ENCODE data around the gene SORBS2. TPM values are rescaled to one million over a fixed set of nuclear protein-coding genes. Genes with fewer than 3 reads are reported as not detected.

SORBS2 gene
- polyA plus RNA-seq, 1 donor from 2014 or later = 46.0 TPM

GRCh38 chr4:185831125-185831815 is 19.3 kb upstream of the SORBS2 start:
- no peak overlapping the region for H3K9ac ChIP-seq (ENCODE audit: low read length)
- H3F3A ChIP-seq (ENCODE audit: insufficient read depth, low read length, poor library complexity, severe bottlenecking) = no peaks in the 10 kb centered on the region
- no peak overlapping the region for H3K4me2 ChIP-seq (ENCODE audit: low read length)
- no peak overlapping the region for H3K27ac ChIP-seq (ENCODE audit: low read length)
- H3K9me2 ChIP-seq (ENCODE audit: insufficient read depth, low read length) = no peaks in the 10 kb centered on the region
- TF ChIP-seq EZH2 (IDR thresholded peaks at IDR 0.05; ENCODE audit: borderline replicate concordance, insufficient read depth, low read length, poor library complexity, severe bottlenecking) = no peak
- TF ChIP-seq MXI1 (conservative IDR thresholded peaks at IDR 0.05; ENCODE audit: poor library complexity, severe bottlenecking) = no peak
- no peak overlapping the region for H2AFZ ChIP-seq (ENCODE audit: low read depth, low read length)
- no peak overlapping the region for H3K4me3 ChIP-seq (ENCODE audit: low read length)
- H4K20me1 ChIP-seq (ENCODE audit: insufficient read depth) = no peaks in the 10 kb centered on the region
- no peaks in the 10 kb centered on the region for H3K36me3 ChIP-seq (ENCODE audit: insufficient read depth, low read length)
- H3K27me3 ChIP-seq (ENCODE audit: insufficient read depth, low read depth, low read length) = no peaks in the 10 kb centered on the region
- no peaks in the 10 kb centered on the region for H3K79me2 ChIP-seq (replicated peaks; ENCODE audit: insufficient read depth, low read length)
- H3K9me3 ChIP-seq (ENCODE audit: low read length) = no peaks in the 10 kb centered on the region

GRCh38 chr4:185830263-185830994 is 18.4 kb upstream of the SORBS2 start:
- H3K9me3 ChIP-seq (ENCODE audit: low read length) = no peaks in the 10 kb centered on the region
- H3K36me3 ChIP-seq (ENCODE audit: insufficient read depth, low read length) = no peaks in the 10 kb centered on the region
- no peak overlapping the region for H3K4me3 ChIP-seq (ENCODE audit: low read length)
- H3K27me3 ChIP-seq (ENCODE audit: insufficient read depth, low read depth, low read length) = no peaks in the 10 kb centered on the region
- no peaks in the 10 kb centered on the region for H3K9me2 ChIP-seq (ENCODE audit: insufficient read depth, low read length)
- no peak overlapping the region for H3K4me2 ChIP-seq (ENCODE audit: low read length)
- no peaks in the 10 kb centered on the region for H3K79me2 ChIP-seq (replicated peaks; ENCODE audit: insufficient read depth, low read length)
- H3F3A ChIP-seq (ENCODE audit: insufficient read depth, low read length, poor library complexity, severe bottlenecking) = no peaks in the 10 kb centered on the region
- no peak overlapping the region for H3K27ac ChIP-seq (ENCODE audit: low read length)
- H2AFZ ChIP-seq (ENCODE audit: low read depth, low read length) = no peak overlapping the region
- H4K20me1 ChIP-seq (ENCODE audit: insufficient read depth) = no peaks in the 10 kb centered on the region
- H3K9ac ChIP-seq (ENCODE audit: low read length) = no peak overlapping the region
- TF ChIP-seq EP300 (conservative IDR thresholded peaks at IDR 0.05; ENCODE audit: poor library complexity, severe bottlenecking) (no peak), MXI1 (conservative IDR thresholded peaks at IDR 0.05; ENCODE audit: poor library complexity, severe bottlenecking) (no peak)

- TF ChIP-seq CTCF (IDR thresholded peaks at IDR 0.05; ENCODE audit: poor library complexity, severe bottlenecking) (no peak), TAF1 (IDR thresholded peaks at IDR 0.05; ENCODE audit: low read depth) (no peak), EP300 (conservative IDR thresholded peaks at IDR 0.05; ENCODE audit: poor library complexity, severe bottlenecking) (no peak), RAD21 (conservative IDR thresholded peaks at IDR 0.05) (no peak), MXI1 (conservative IDR thresholded peaks at IDR 0.05; ENCODE audit: poor library complexity, severe bottlenecking) (no peak), EZH2 (IDR thresholded peaks at IDR 0.05; ENCODE audit: borderline replicate concordance, insufficient read depth, low read length, poor library complexity, severe bottlenecking) (no peak), SMC3 (conservative IDR thresholded peaks at IDR 0.05; ENCODE audit: poor library complexity) (no peak), POLR2AphosphoS5 (IDR thresholded peaks at IDR 0.05) (no peak), REST (IDR thresholded peaks at IDR 0.05; ENCODE audit: borderline replicate concordance) (no peak)
- Histone ChIP-seq H3K27ac (ENCODE audit: low read length) (no peak overlapping the region), H3K27me3 (ENCODE audit: insufficient read depth, low read depth, low read length) (no peaks in the 10 kb centered on the region), H3K4me3 (ENCODE audit: low read length) (no peak overlapping the region), H3K79me2 (replicated peaks; ENCODE audit: insufficient read depth, low read length) (no peaks in the 10 kb centered on the region), H3K4me2 (ENCODE audit: low read length) (no peak overlapping the region), H3K36me3 (ENCODE audit: insufficient read depth, low read length) (no peaks in the 10 kb centered on the region), H3K9ac (ENCODE audit: low read length) (no peak overlapping the region), H3F3A (ENCODE audit: insufficient read depth, low read length, poor library complexity, severe bottlenecking) (no peaks in the 10 kb centered on the region), H3K9me3 (ENCODE audit: low read length) (no peaks in the 10 kb centered on the region), H2AFZ (ENCODE audit: low read depth, low read length) (no peak overlapping the region), H4K20me1 (ENCODE audit: insufficient read depth) (no peaks in the 10 kb centered on the region), H3K9me2 (ENCODE audit: insufficient read depth, low read length) (no peaks in the 10 kb centered on the region)
These were observed 14.4 kb upstream of the SORBS2 start for GRCh38 chr4:185826381-185826780.
